ENCODE results near the gene VSIG8. TPM values are rescaled to one million over a fixed set of nuclear protein-coding genes. Genes with fewer than 3 reads are reported as not detected.

Gene VSIG8
- total RNA-seq, 1 experiment from 2014 or later = not detected

- H3K4me3 Mint-ChIP-seq = no peak overlapping the region
- ChIA-PET POLR2A (interaction anchor here (0.5 kb wide), 1 partner anchor 165 kb away, joined by 3 read pairs; no protein-coding TSS in a partner anchor), CTCF (interaction anchor here (1.0 kb wide), 1 partner anchor 13 kb away, joined by 3 read pairs; no protein-coding TSS in a partner anchor)
- no peak for DNase-seq (ENCODE audit: low spot score)
- TF ChIP-seq ZNF532 (CRISPR knock-in tag; IDR thresholded peaks at IDR 0.05; ENCODE audit: borderline replicate concordance) (no peak), ETV6 (CRISPR knock-in tag; IDR thresholded peaks at IDR 0.05) (no peak), NFYB (CRISPR knock-in tag; conservative IDR thresholded peaks at IDR 0.05; ENCODE audit: low read depth) (no peak)
- H3K27me3 Mint-ChIP-seq (ENCODE audit: low read depth) = no peaks in the 10 kb centered on the region
- H3K36me3 Mint-ChIP-seq = no peaks in the 10 kb centered on the region
- no peak for ATAC-seq
- no peaks in the 10 kb centered on the region for H3K9me3 Mint-ChIP-seq
- peaks cover 4% of the 10 kb centered on the region for H3K4me1 Mint-ChIP-seq
- no peak overlapping the region for H3K27ac Mint-ChIP-seq
These were observed 4.6 kb upstream of the VSIG8 start for GRCh38 chr1:159866905-159867663.

GRCh38 chr1:159866066-159866465 lies 3.6 kb upstream of the VSIG8 start:
- Mint-ChIP-seq H3K4me1 (peaks cover 6% of the 10 kb centered on the region), H3K36me3 (no peaks in the 10 kb centered on the region), H3K4me3 (no peak overlapping the region), H3K27ac (no peak overlapping the region), H3K27me3 (ENCODE audit: low read depth) (peaks cover 5% of the 10 kb centered on the region; the same call in 1 of the 2 replicates), H3K9me3 (no peaks in the 10 kb centered on the region)
- POLR2A ChIA-PET = interaction anchor here (0.7 kb wide), 1 partner anchor 56 kb away, joined by 3 read pairs; no protein-coding TSS in a partner anchor
- DNase-seq (ENCODE audit: low spot score) (no peak), ATAC-seq (no peak)
- no peak for TF ChIP-seq ZNF219 (CRISPR knock-in tag; IDR thresholded peaks at IDR 0.05; ENCODE audit: borderline replicate concordance)
- TF ChIP-seq, protein P1, sequence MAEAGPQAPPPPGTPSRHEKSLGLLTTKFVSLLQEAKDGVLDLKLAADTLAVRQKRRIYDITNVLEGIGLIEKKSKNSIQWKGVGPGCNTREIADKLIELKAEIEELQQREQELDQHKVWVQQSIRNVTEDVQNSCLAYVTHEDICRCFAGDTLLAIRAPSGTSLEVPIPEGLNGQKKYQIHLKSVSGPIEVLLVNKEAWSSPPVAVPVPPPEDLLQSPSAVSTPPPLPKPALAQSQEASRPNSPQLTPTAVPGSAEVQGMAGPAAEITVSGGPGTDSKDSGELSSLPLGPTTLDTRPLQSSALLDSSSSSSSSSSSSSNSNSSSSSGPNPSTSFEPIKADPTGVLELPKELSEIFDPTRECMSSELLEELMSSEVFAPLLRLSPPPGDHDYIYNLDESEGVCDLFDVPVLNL (CRISPR knock-in tag; IDR thresholded peaks at IDR 0.05; ENCODE audit: borderline replicate concordance, low read depth) = no peak
- no peak for TF ChIP-seq ELF4 (CRISPR knock-in tag; IDR thresholded peaks at IDR 0.05; ENCODE audit: low read depth)
- TF ChIP-seq OVOL2 (CRISPR knock-in tag; IDR thresholded peaks at IDR 0.05; ENCODE audit: borderline replicate concordance) = no peak
- TF ChIP-seq CREM (CRISPR knock-in tag; IDR thresholded peaks at IDR 0.05) = no peak
- TF ChIP-seq, protein P2, sequence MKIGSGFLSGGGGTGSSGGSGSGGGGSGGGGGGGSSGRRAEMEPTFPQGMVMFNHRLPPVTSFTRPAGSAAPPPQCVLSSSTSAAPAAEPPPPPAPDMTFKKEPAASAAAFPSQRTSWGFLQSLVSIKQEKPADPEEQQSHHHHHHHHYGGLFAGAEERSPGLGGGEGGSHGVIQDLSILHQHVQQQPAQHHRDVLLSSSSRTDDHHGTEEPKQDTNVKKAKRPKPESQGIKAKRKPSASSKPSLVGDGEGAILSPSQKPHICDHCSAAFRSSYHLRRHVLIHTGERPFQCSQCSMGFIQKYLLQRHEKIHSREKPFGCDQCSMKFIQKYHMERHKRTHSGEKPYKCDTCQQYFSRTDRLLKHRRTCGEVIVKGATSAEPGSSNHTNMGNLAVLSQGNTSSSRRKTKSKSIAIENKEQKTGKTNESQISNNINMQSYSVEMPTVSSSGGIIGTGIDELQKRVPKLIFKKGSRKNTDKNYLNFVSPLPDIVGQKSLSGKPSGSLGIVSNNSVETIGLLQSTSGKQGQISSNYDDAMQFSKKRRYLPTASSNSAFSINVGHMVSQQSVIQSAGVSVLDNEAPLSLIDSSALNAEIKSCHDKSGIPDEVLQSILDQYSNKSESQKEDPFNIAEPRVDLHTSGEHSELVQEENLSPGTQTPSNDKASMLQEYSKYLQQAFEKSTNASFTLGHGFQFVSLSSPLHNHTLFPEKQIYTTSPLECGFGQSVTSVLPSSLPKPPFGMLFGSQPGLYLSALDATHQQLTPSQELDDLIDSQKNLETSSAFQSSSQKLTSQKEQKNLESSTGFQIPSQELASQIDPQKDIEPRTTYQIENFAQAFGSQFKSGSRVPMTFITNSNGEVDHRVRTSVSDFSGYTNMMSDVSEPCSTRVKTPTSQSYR (CRISPR knock-in tag; IDR thresholded peaks at IDR 0.05) = no peak
- no peak for TF ChIP-seq ATF1 (CRISPR knock-in tag; IDR thresholded peaks at IDR 0.05)
- no peak for TF ChIP-seq ZBTB21 (CRISPR knock-in tag; IDR thresholded peaks at IDR 0.05; ENCODE audit: borderline replicate concordance)
- CTCF ChIA-PET = interaction anchor here (0.9 to 1.4 kb wide), 4 partner anchors 12 to 142 kb away, joined by 3 to 4 read pairs (median 3); no protein-coding TSS in a partner anchor

GRCh38 chr1:159864262-159864661 lies 1.8 kb upstream of the VSIG8 start:
- no peak for ATAC-seq
- H3K4me1 Mint-ChIP-seq = peaks cover 6% of the 10 kb centered on the region
- no peaks in the 10 kb centered on the region for H3K9me3 Mint-ChIP-seq
- peaks cover 5% of the 10 kb centered on the region; the same call in 1 of the 2 replicates for H3K27me3 Mint-ChIP-seq (ENCODE audit: low read depth)
- no peak for DNase-seq (ENCODE audit: low spot score)
- no peak overlapping the region for H3K4me3 Mint-ChIP-seq
- POLR2A ChIA-PET = no interaction called here
- no peaks in the 10 kb centered on the region for H3K36me3 Mint-ChIP-seq
- no peak overlapping the region for H3K27ac Mint-ChIP-seq
- CTCF ChIA-PET = no interaction called here
- TF ChIP-seq ZBTB21 (CRISPR knock-in tag; IDR thresholded peaks at IDR 0.05; ENCODE audit: borderline replicate concordance) (no peak), TP53 (CRISPR knock-in tag; IDR thresholded peaks at IDR 0.05) (no peak), SOX15 (CRISPR knock-in tag; IDR thresholded peaks at IDR 0.05) (no peak), CTCF (IDR thresholded peaks at IDR 0.05) (no peak), CREB1 (CRISPR knock-in tag; IDR thresholded peaks at IDR 0.05) (no peak), GABPB1 (CRISPR knock-in tag; IDR thresholded peaks at IDR 0.05) (no peak), MYBL2 (CRISPR knock-in tag; IDR thresholded peaks at IDR 0.05) (no peak), ZNF138 (CRISPR knock-in tag; conservative IDR thresholded peaks at IDR 0.05) (no peak)
- TF ChIP-seq, protein P3, sequence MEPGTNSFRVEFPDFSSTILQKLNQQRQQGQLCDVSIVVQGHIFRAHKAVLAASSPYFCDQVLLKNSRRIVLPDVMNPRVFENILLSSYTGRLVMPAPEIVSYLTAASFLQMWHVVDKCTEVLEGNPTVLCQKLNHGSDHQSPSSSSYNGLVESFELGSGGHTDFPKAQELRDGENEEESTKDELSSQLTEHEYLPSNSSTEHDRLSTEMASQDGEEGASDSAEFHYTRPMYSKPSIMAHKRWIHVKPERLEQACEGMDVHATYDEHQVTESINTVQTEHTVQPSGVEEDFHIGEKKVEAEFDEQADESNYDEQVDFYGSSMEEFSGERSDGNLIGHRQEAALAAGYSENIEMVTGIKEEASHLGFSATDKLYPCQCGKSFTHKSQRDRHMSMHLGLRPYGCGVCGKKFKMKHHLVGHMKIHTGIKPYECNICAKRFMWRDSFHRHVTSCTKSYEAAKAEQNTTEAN (CRISPR knock-in tag; IDR thresholded peaks at IDR 0.05) = no peak
